Measurements from ENCODE around the gene C16orf54. TPM values are rescaled to one million over a fixed set of nuclear protein-coding genes. Genes with fewer than 3 reads are reported as not detected.
A peak's percentile ranks its signal among the peaks of the same experiment; 100 is the strongest.
"Not testable (repeated sequence)": the region's sequence is repeated elsewhere in the genome, so short reads cannot be mapped to it uniquely, and the experiment has no call there.

C16orf54 gene
- total RNA-seq, 2 experiments from 2014 or later = 39.7 to 51.2 TPM

- Mint-ChIP-seq H3K9me3 (ENCODE audit: low read depth) (no peaks in the 10 kb centered on the region), H3K4me1 (peaks cover 64% of the 10 kb centered on the region), H3K27me3 (peaks cover 3% of the 10 kb centered on the region), H3K36me3 (peaks cover 46% of the 10 kb centered on the region), H3K27ac (peak overlapping the region; percentile 98), H3K4me3 (peak overlapping the region; percentile 99)
- no peak for DNase-seq
- no peak for ATAC-seq
- CTCF ChIA-PET = interaction anchor here (1.0 to 2.3 kb wide), 4 partner anchors 8 to 45 kb away, joined by 3 to 11 read pairs (median 8); partner anchors contain the start of gene KIF22
These were observed 1.2 kb downstream of the C16orf54 start for GRCh38 chr16:29744541-29745101.

- DNase-seq (peak; percentile 49), ATAC-seq (no peak)
- H3K9me3 Mint-ChIP-seq (ENCODE audit: low read depth) = no peaks in the 10 kb centered on the region
- H3K36me3 Mint-ChIP-seq = peaks cover 46% of the 10 kb centered on the region
- peak overlapping the region; percentile 99 for H3K4me3 Mint-ChIP-seq
- CTCF ChIA-PET = interaction anchor here (1.0 to 1.9 kb wide), 5 partner anchors 8 to 72 kb away, joined by 3 to 11 read pairs (median 5); partner anchors contain the start of genes KIF22 and PAGR1
- peaks cover 68% of the 10 kb centered on the region for H3K4me1 Mint-ChIP-seq
- H3K27ac Mint-ChIP-seq = peak overlapping the region; percentile 61
- peaks cover 3% of the 10 kb centered on the region for H3K27me3 Mint-ChIP-seq
These were observed 1.8 kb downstream of the C16orf54 start for GRCh38 chr16:29743827-29744531.

GRCh38 chr16:29743475-29743826, 2.3 kb downstream of the C16orf54 start:
- Mint-ChIP-seq H3K27me3 (peaks cover 3% of the 10 kb centered on the region), H3K4me1 (peaks cover 71% of the 10 kb centered on the region), H3K4me3 (peak overlapping the region; percentile 56), H3K9me3 (ENCODE audit: low read depth) (no peaks in the 10 kb centered on the region), H3K36me3 (peaks cover 43% of the 10 kb centered on the region), H3K27ac (peak overlapping the region; percentile 61)
- no peak for ATAC-seq
- CTCF ChIA-PET = interaction anchor here (1.0 to 1.9 kb wide), 4 partner anchors 23 to 72 kb away, joined by 3 to 11 read pairs (median 8); partner anchors contain the start of genes KIF22 and PAGR1
- DNase-seq = no peak

- CTCF ChIA-PET = interaction anchor here (1.1 to 1.9 kb wide), 2 partner anchors 43 to 73 kb away, joined by 3 to 10 read pairs; partner anchors contain the start of gene PAGR1
- Mint-ChIP-seq H3K4me3 (no peak overlapping the region), H3K4me1 (peaks cover 75% of the 10 kb centered on the region), H3K27ac (no peak overlapping the region), H3K36me3 (peaks cover 40% of the 10 kb centered on the region), H3K27me3 (peaks cover 3% of the 10 kb centered on the region), H3K9me3 (ENCODE audit: low read depth) (no peaks in the 10 kb centered on the region)
- no peak for ATAC-seq
- no peak for DNase-seq
These were observed 3.0 kb downstream of the C16orf54 start for GRCh38 chr16:29742683-29743275.

GRCh38 chr16:29740630-29741015, 5.2 kb downstream of the C16orf54 start:
- peak overlapping the region; percentile 1 for H3K27ac Mint-ChIP-seq
- CTCF ChIA-PET; H3K9me3 Mint-ChIP-seq (ENCODE audit: low read depth); ATAC-seq; H3K27me3 Mint-ChIP-seq; H3K4me3 Mint-ChIP-seq; DNase-seq: not testable (repeated sequence)
- H3K36me3 Mint-ChIP-seq = peaks cover 37% of the 10 kb centered on the region
- H3K4me1 Mint-ChIP-seq = peaks cover 62% of the 10 kb centered on the region

GRCh38 chr16:29739927-29740629, 5.7 kb downstream of the C16orf54 start:
- ATAC-seq; H3K27me3 Mint-ChIP-seq; H3K9me3 Mint-ChIP-seq (ENCODE audit: low read depth); DNase-seq; H3K4me3 Mint-ChIP-seq; H3K27ac Mint-ChIP-seq: not testable (repeated sequence)
- H3K36me3 Mint-ChIP-seq = peaks cover 35% of the 10 kb centered on the region
- H3K4me1 Mint-ChIP-seq = peaks cover 62% of the 10 kb centered on the region
- CTCF ChIA-PET = interaction anchor here (1.3 to 2.0 kb wide), 7 partner anchors 19 to 75 kb away, joined by 4 to 18 read pairs (median 5); partner anchors contain the start of genes KIF22 and PAGR1

- H3K9me3 Mint-ChIP-seq (ENCODE audit: low read depth) = peaks cover 3% of the 10 kb centered on the region
- H3K27ac Mint-ChIP-seq = peak overlapping the region; percentile 89
- H3K27me3 Mint-ChIP-seq = no peaks in the 10 kb centered on the region
- peaks cover 56% of the 10 kb centered on the region for H3K4me1 Mint-ChIP-seq
- peaks cover 30% of the 10 kb centered on the region for H3K36me3 Mint-ChIP-seq
- H3K4me3 Mint-ChIP-seq = peak overlapping the region; percentile 14
- CTCF ChIA-PET = interaction anchor here (1.0 to 2.0 kb wide), 14 partner anchors 10 to 110 kb away, joined by 3 to 18 read pairs (median 6); partner anchors contain the start of genes KIF22 and PAGR1
- DNase-seq (peak; percentile 67), ATAC-seq (peak; percentile 90)
These were observed 7.3 kb downstream of the C16orf54 start for GRCh38 chr16:29738514-29738913.

- peaks cover 25% of the 10 kb centered on the region for H3K36me3 Mint-ChIP-seq
- H3K4me3 Mint-ChIP-seq = no peak overlapping the region
- no peak for DNase-seq
- peaks cover 55% of the 10 kb centered on the region for H3K4me1 Mint-ChIP-seq
- H3K27me3 Mint-ChIP-seq = no peaks in the 10 kb centered on the region
- peaks cover 5% of the 10 kb centered on the region for H3K9me3 Mint-ChIP-seq (ENCODE audit: low read depth)
- peak overlapping the region; percentile 89 for H3K27ac Mint-ChIP-seq
- CTCF ChIA-PET = no interaction called here
- ATAC-seq = no peak
These were observed 8.1 kb downstream of the C16orf54 start for GRCh38 chr16:29737713-29738112.

GRCh38 chr16:29736764-29737163, 9.0 kb downstream of the C16orf54 start:
- DNase-seq = no peak
- no peak overlapping the region for H3K27ac Mint-ChIP-seq
- ATAC-seq = no peak
- no peak overlapping the region for H3K4me3 Mint-ChIP-seq
- H3K9me3 Mint-ChIP-seq (ENCODE audit: low read depth) = peaks cover 7% of the 10 kb centered on the region
- H3K36me3 Mint-ChIP-seq = peaks cover 22% of the 10 kb centered on the region
- CTCF ChIA-PET = interaction anchor here (1.0 to 1.3 kb wide), 2 partner anchors 8 to 112 kb away, joined by 3 to 5 read pairs; no protein-coding TSS in a partner anchor
- no peaks in the 10 kb centered on the region for H3K27me3 Mint-ChIP-seq
- peaks cover 57% of the 10 kb centered on the region for H3K4me1 Mint-ChIP-seq

- Mint-ChIP-seq H3K27ac (no peak overlapping the region), H3K36me3 (peaks cover 22% of the 10 kb centered on the region), H3K4me1 (peaks cover 56% of the 10 kb centered on the region), H3K4me3 (no peak overlapping the region), H3K27me3 (no peaks in the 10 kb centered on the region), H3K9me3 (ENCODE audit: low read depth) (peaks cover 7% of the 10 kb centered on the region)
- DNase-seq (no peak), ATAC-seq (no peak)
- CTCF ChIA-PET = interaction anchor here (1.0 to 1.3 kb wide), 2 partner anchors 8 to 113 kb away, joined by 3 to 5 read pairs; no protein-coding TSS in a partner anchor
These were observed 9.7 kb downstream of the C16orf54 start for GRCh38 chr16:29736112-29736511.

GRCh38 chr16:29734786-29735185, 11.0 kb downstream of the C16orf54 start:
- no peak overlapping the region for H3K4me3 Mint-ChIP-seq
- peaks cover 7% of the 10 kb centered on the region for H3K9me3 Mint-ChIP-seq (ENCODE audit: low read depth)
- ATAC-seq = no peak
- peaks cover 15% of the 10 kb centered on the region for H3K36me3 Mint-ChIP-seq
- H3K27me3 Mint-ChIP-seq = no peaks in the 10 kb centered on the region
- peaks cover 52% of the 10 kb centered on the region for H3K4me1 Mint-ChIP-seq
- CTCF ChIA-PET = interaction anchor here (1.0 kb wide), 1 partner anchor 19 kb away, joined by 3 read pairs; no protein-coding TSS in a partner anchor
- H3K27ac Mint-ChIP-seq = no peak overlapping the region
- no peak for DNase-seq

GRCh38 chr16:29731768-29732601, 13.8 kb downstream of the C16orf54 start:
- peak overlapping the region; percentile 0 for H3K4me3 Mint-ChIP-seq
- not testable (repeated sequence) for H3K27me3 Mint-ChIP-seq; H3K9me3 Mint-ChIP-seq (ENCODE audit: low read depth)
- H3K36me3 Mint-ChIP-seq = peaks cover 15% of the 10 kb centered on the region
- H3K27ac Mint-ChIP-seq = peak overlapping the region; percentile 87
- peaks cover 39% of the 10 kb centered on the region for H3K4me1 Mint-ChIP-seq
- DNase-seq = peak; percentile 75
- peak; percentile 78 for ATAC-seq
- CTCF ChIA-PET = interaction anchor here (0.7 to 6.3 kb wide), 13 partner anchors 11 to 334 kb away, joined by 3 to 54 read pairs (median 5); partner anchors contain the start of genes ALDOA, KIF22, PAGR1 and ZG16
